ENCODE measurements around the gene AGBL4.

The AGBL4 gene

GRCh38 chr1:49171941-49172593 is 851.7 kb downstream of the AGBL4 start:
- DNase-seq: no peak

- DNase-seq: no peak
These were observed 857.7 kb downstream of the AGBL4 start for GRCh38 chr1:49166031-49166430.

- peak; percentile 18 for DNase-seq
These were observed 860.7 kb downstream of the AGBL4 start for GRCh38 chr1:49163031-49163430.

- DNase-seq: no peak
These were observed 863.1 kb downstream of the AGBL4 start for GRCh38 chr1:49160677-49161076.

- no peak for DNase-seq
These were observed 887.0 kb downstream of the AGBL4 start for GRCh38 chr1:49136738-49137251.

GRCh38 chr1:49125746-49126145 is 898.0 kb downstream of the AGBL4 start:
- no peak for DNase-seq

- no peak for DNase-seq
These were observed 911.8 kb downstream of the AGBL4 start for GRCh38 chr1:49111931-49112330.

GRCh38 chr1:49106445-49106844 is 917.3 kb downstream of the AGBL4 start:
- DNase-seq: no peak

- DNase-seq: no peak
These were observed 919.2 kb downstream of the AGBL4 start for GRCh38 chr1:49104575-49104974.

- DNase-seq: no peak
These were observed 921.0 kb downstream of the AGBL4 start for GRCh38 chr1:49102752-49103151.

- DNase-seq: no peak
These were observed 924.9 kb downstream of the AGBL4 start for GRCh38 chr1:49098866-49099265.

- no peak for DNase-seq
These were observed 937.4 kb downstream of the AGBL4 start for GRCh38 chr1:49086327-49086726.

- no peak for DNase-seq
These were observed 938.7 kb downstream of the AGBL4 start for GRCh38 chr1:49085079-49085478.

GRCh38 chr1:49060766-49061165 is 963.0 kb downstream of the AGBL4 start:
- DNase-seq: no peak

- no peak for DNase-seq
These were observed 964.7 kb downstream of the AGBL4 start for GRCh38 chr1:49059087-49059486.

GRCh38 chr1:49052102-49052501 is 971.7 kb downstream of the AGBL4 start:
- DNase-seq: no peak

GRCh38 chr1:49051647-49052046 is 972.1 kb downstream of the AGBL4 start:
- DNase-seq: no peak

GRCh38 chr1:49050041-49050440 is 973.7 kb downstream of the AGBL4 start:
- no peak for DNase-seq

- no peak for DNase-seq
These were observed 975.6 kb downstream of the AGBL4 start for GRCh38 chr1:49048188-49048587.

- no peak for DNase-seq
These were observed 977.4 kb downstream of the AGBL4 start for GRCh38 chr1:49046305-49046704.

- no peak for DNase-seq
These were observed 978.4 kb downstream of the AGBL4 start for GRCh38 chr1:49045371-49045770.

- DNase-seq: no peak
These were observed 987.1 kb downstream of the AGBL4 start for GRCh38 chr1:49036700-49037099.

- DNase-seq: no peak
These were observed 995.4 kb downstream of the AGBL4 start for GRCh38 chr1:49028396-49028795.

- DNase-seq: no peak
These were observed 997.4 kb downstream of the AGBL4 start for GRCh38 chr1:49026230-49026811.
